MCF 10A (cell line): ENCODE measurements around the gene TIMMDC1. TPM values are rescaled to one million over a fixed set of nuclear protein-coding genes. Genes with fewer than 3 reads are reported as not detected.
"Not testable (repeated sequence)": the region's sequence is repeated elsewhere in the genome, so short reads cannot be mapped to it uniquely, and the experiment has no call there.

ENCODE experiments used
- BruUV-seq: library from RNA; stranded (reverse); fragments of 400-500 nt; replicated peaks from 2 replicates; lab custom pipeline; 2021; lab: Mats Ljungman, UMichigan
- CTCF ChIA-PET: fragments of 300-600 bp; sonication (Branson Sonifier 250); formaldehyde crosslinking; extraction: SDS; loops from one replicate; lab custom pipeline; 2021; ENCODE audit warnings: antibody characterized with exemption, inconsistent platforms; lab: Yijun Ruan, JAX
- POLR2A ChIA-PET: fragments of 300-600, 350-650 bp; sonication (Branson Sonifier 250); formaldehyde crosslinking; extraction: SDS; loops from one replicate; lab custom pipeline; 2020; ENCODE audit warnings: antibody characterized with exemption, inconsistent platforms; lab: Yijun Ruan, JAX
- DNase-seq: peaks from one replicate; pipeline ENCODE4 v3.0.0-alpha.2; 2018; ENCODE audit not compliant: unreplicated experiment
- H3K27ac Mint-ChIP-seq: one replicate; pipeline ENCODE4 v1.8.0; 2022; ENCODE audit warnings: mild to moderate bottlenecking, low read depth, mixed read lengths; ENCODE audit not compliant: unreplicated experiment
- H3K27me3 Mint-ChIP-seq: one replicate; pipeline ENCODE4 v1.8.0; 2022; ENCODE audit warnings: mixed read lengths; ENCODE audit not compliant: insufficient read depth, unreplicated experiment
- H3K36me3 Mint-ChIP-seq: one replicate; pipeline ENCODE4 v1.8.0; 2022; ENCODE audit warnings: mild to moderate bottlenecking, moderate library complexity, mixed read lengths; ENCODE audit not compliant: insufficient read depth, unreplicated experiment
- H3K4me1 Mint-ChIP-seq: one replicate; pipeline ENCODE4 v1.8.0; 2022; ENCODE audit warnings: mixed read lengths; ENCODE audit not compliant: insufficient read depth, unreplicated experiment
- H3K4me3 Mint-ChIP-seq: one replicate; pipeline ENCODE4 v1.8.0; 2022; ENCODE audit warnings: mild to moderate bottlenecking, moderate library complexity, mixed read lengths; ENCODE audit not compliant: unreplicated experiment
- H3K9me3 Mint-ChIP-seq: one replicate; pipeline ENCODE4 v1.8.0; 2022; ENCODE audit warnings: mixed read lengths; ENCODE audit not compliant: unreplicated experiment
- CTCF ChIP-seq: fragments of 200-600 bp; IDR thresholded peaks from one replicate; pipeline ENCODE4 v1.8.0; 2022; ENCODE audit warnings: antibody characterized with exemption, mild to moderate bottlenecking; ENCODE audit not compliant: unreplicated experiment
- intact Hi-C: fragments of 100-400 bp; cut with micrococcal nuclease; formaldehyde crosslinking; loops from 2 replicates; pipeline ENCODE4 v1.14.1; 2022
- total RNA-seq: library from RNA; stranded (reverse); gene quantifications from 2 replicates; pipeline ENCODE4 v1.2.3, GENCODE V29; 2022

TIMMDC1 gene
- total RNA-seq, 1 experiment from 2014 or later: 113 TPM

- H3K4me3 Mint-ChIP-seq: no peak overlapping the region
- intact Hi-C loops: loop anchor here (1.0 kb wide), 1 partner anchor 283 kb away; no protein-coding TSS in a partner anchor
- POLR2A ChIA-PET: interaction anchor here (1.2 kb wide), 1 partner anchor 9 kb away, joined by 5 read pairs; no protein-coding TSS in a partner anchor
- no TSS peak for BruUV-seq
- TF ChIP-seq CTCF: no peak
- no peaks in the 10 kb centered on the region for H3K27me3 Mint-ChIP-seq
- no peaks in the 10 kb centered on the region for H3K9me3 Mint-ChIP-seq
- H3K27ac Mint-ChIP-seq: no peak overlapping the region
- no peaks in the 10 kb centered on the region for H3K36me3 Mint-ChIP-seq
- no peak for DNase-seq
- CTCF ChIA-PET: no interaction called here
- H3K4me1 Mint-ChIP-seq: no peaks in the 10 kb centered on the region
Observed at GRCh38 chr3:119558626-119559317, 60.4 kb downstream of the TIMMDC1 start.

GRCh38 chr3:119559441-119559963, 61.2 kb downstream of the TIMMDC1 start, which contains the start of gene CD80:
CD80 (minus strand) TSS chr3:119559614; CDS start chr3:119557728, 1,886 bp downstream.
- peak; percentile 20 for TF ChIP-seq CTCF
- intact Hi-C loops: loop anchor here (1.0 kb wide), 1 partner anchor 284 kb away; no protein-coding TSS in a partner anchor
- H3K36me3 Mint-ChIP-seq: no peaks in the 10 kb centered on the region
- DNase-seq: peak; percentile 57
- no peak within 1 kb of the TSS for H3K27ac Mint-ChIP-seq
- H3K27me3 Mint-ChIP-seq: no peaks in the 10 kb centered on the region
- POLR2A ChIA-PET: interaction anchor here (1.2 kb wide), 1 partner anchor 10 kb away, joined by 5 read pairs; no protein-coding TSS in a partner anchor
- no peaks in the 10 kb centered on the region for H3K9me3 Mint-ChIP-seq
- H3K4me3 Mint-ChIP-seq: no peak within 1 kb of the TSS
- CTCF ChIA-PET: interaction anchor here (0.6 to 1.4 kb wide), 4 partner anchors 9 to 668 kb away, joined by 3 to 5 read pairs (median 3); no protein-coding TSS in a partner anchor
- no peaks in the 10 kb centered on the region for H3K4me1 Mint-ChIP-seq
- no TSS peak for BruUV-seq

- no peak for DNase-seq
- H3K4me3 Mint-ChIP-seq: no peak overlapping the region
- no peak overlapping the region for H3K27ac Mint-ChIP-seq
- no peaks in the 10 kb centered on the region for H3K27me3 Mint-ChIP-seq
- no peaks in the 10 kb centered on the region for H3K36me3 Mint-ChIP-seq
- ChIA-PET POLR2A (no interaction called here), CTCF (interaction anchor here (0.6 to 1.4 kb wide), 4 partner anchors 9 to 667 kb away, joined by 3 to 5 read pairs (median 3); no protein-coding TSS in a partner anchor)
- no peaks in the 10 kb centered on the region for H3K9me3 Mint-ChIP-seq
- no peaks in the 10 kb centered on the region for H3K4me1 Mint-ChIP-seq
- no TSS peak for BruUV-seq
- TF ChIP-seq CTCF: no peak
- intact Hi-C loops: no loop called here
Observed at GRCh38 chr3:119560160-119560559, 61.8 kb downstream of the TIMMDC1 start.

- Mint-ChIP-seq H3K4me1 (no peaks in the 10 kb centered on the region), H3K36me3 (no peaks in the 10 kb centered on the region), H3K4me3 (no peak overlapping the region), H3K27ac (no peak overlapping the region), H3K9me3 (no peaks in the 10 kb centered on the region), H3K27me3 (peaks cover 13% of the 10 kb centered on the region)
- ChIA-PET POLR2A (interaction anchor here (0.5 kb wide), 1 partner anchor 143 kb away, joined by 5 read pairs; no protein-coding TSS in a partner anchor), CTCF (no interaction called here)
- intact Hi-C loops: no loop called here
- no peak for DNase-seq
- no TSS peak for BruUV-seq
- TF ChIP-seq CTCF: no peak
Observed at GRCh38 chr3:119562307-119562961, 64.1 kb downstream of the TIMMDC1 start.

- peaks cover 22% of the 10 kb centered on the region for H3K27me3 Mint-ChIP-seq
- POLR2A ChIA-PET, CTCF ChIA-PET, H3K4me3 Mint-ChIP-seq, BruUV-seq, DNase-seq, intact Hi-C loops, H3K36me3 Mint-ChIP-seq, H3K27ac Mint-ChIP-seq, H3K9me3 Mint-ChIP-seq, H3K4me1 Mint-ChIP-seq: not testable (repeated sequence)
Observed at GRCh38 chr3:119563334-119563733, 65.0 kb downstream of the TIMMDC1 start.
